ENCODE results near the gene ABCD4. TPM values are rescaled to one million over a fixed set of nuclear protein-coding genes. Genes with fewer than 3 reads are reported as not detected.

The ABCD4 gene
- total and polyA plus RNA-seq, 2 of the 4 experiments (the other 2 are of a cell fraction): 12.2 to 20.4 TPM

- ATAC-seq (ENCODE audit: low read depth) (no peak), DNase-seq (no peak)
- Histone ChIP-seq H4K20me1 (ENCODE audit: insufficient read depth, low read length) (peaks cover 15% of the 10 kb centered on the region; the same call in 1 of the 2 replicates), H2BK120ac (ENCODE audit: low read depth, low read length) (no peak overlapping the region), H3K4me1 (ENCODE audit: control insufficient read depth, insufficient read depth, low read length) (no peaks in the 10 kb centered on the region), H3K9ac (ENCODE audit: low read depth, low read length) (no peak overlapping the region), H3K18ac (ENCODE audit: low read depth, low read length) (no peak overlapping the region), H3K14ac (replicated peaks; ENCODE audit: low read depth, low read length) (no peak overlapping the region), H3K27ac (ENCODE audit: insufficient read depth, low read length) (no peak overlapping the region), H2AK9ac (replicated peaks; ENCODE audit: low read depth, low read length, poor library complexity) (no peak overlapping the region), H2BK5ac (ENCODE audit: low read depth, low read length, poor library complexity, severe bottlenecking) (no peak overlapping the region), H3K4me2 (ENCODE audit: low read depth, low read length) (no peak overlapping the region), H4K8ac (ENCODE audit: low read depth in 2 of 2, low read length in 2 of 2) (no peak overlapping the region), H3K4me3 (ENCODE audit: insufficient read depth, low read depth, low read length) (no peak overlapping the region), H2BK15ac (ENCODE audit: low read depth, low read length) (no peak overlapping the region), H2BK20ac (ENCODE audit: low read depth, low read length) (no peak overlapping the region), H2AFZ (replicated peaks; ENCODE audit: low read length, poor library complexity) (no peak overlapping the region), H3K79me1 (ENCODE audit: low read depth in 1 of 2, low read length in 2 of 2) (peaks cover 0 to 20% of the 10 kb centered on the region in 2 experiments; a peak in 2 of 4 replicates), H3K23ac (ENCODE audit: low read depth, low read length) (no peak overlapping the region), H4K5ac (ENCODE audit: low read depth, low read length) (no peak overlapping the region), H2AK5ac (ENCODE audit: low read depth, low read length) (no peak overlapping the region), H3K56ac (ENCODE audit: extremely low read depth, insufficient read depth, low read length) (no peak overlapping the region), H4K91ac (ENCODE audit: insufficient read depth, low read depth, low read length) (no peak overlapping the region), H3K9me3 (ENCODE audit: control insufficient read depth, insufficient read depth, low read length) (no peaks in the 10 kb centered on the region), H3K9me1 (ENCODE audit: insufficient read depth, low read length) (no peaks in the 10 kb centered on the region), H3K4ac (ENCODE audit: low read depth, low read length) (no peak overlapping the region), H3K36me3 (ENCODE audit: control insufficient read depth, insufficient read depth, low read length) (peaks cover 72% of the 10 kb centered on the region), H3K27me3 (ENCODE audit: control insufficient read depth, insufficient read depth, low read length) (no peaks in the 10 kb centered on the region)
- BruUV-seq (replicated peaks): no TSS peak
- POLR2A ChIA-PET (ENCODE audit: unreplicated experiment): interaction anchor here (0.6 kb wide), 1 partner anchor 33 kb away, joined by 4 read pairs; no protein-coding TSS in a partner anchor
- intact Hi-C loops (cut with micrococcal nuclease): no loop called here
- 81% methylated on average over 3 of the region's 5 CpGs; no CpG with 5 or more reads in 1 of the 2 experiments for WGBS, 2 experiments (ENCODE audit: extremely low coverage in 2 of 2, insufficient read length in 1 of 2)
- dilution Hi-C loops (cut with HindIII; ENCODE audit: low sequenced_read_pairs, unreplicated experiment): no loop called here
- TF ChIP-seq FOS (IDR thresholded peaks at IDR 0.05; ENCODE audit: low read depth, low read length): no peak
- CTCF ChIA-PET: no interaction called here
- in situ Hi-C loops (cut with MboI; ENCODE audit: low sequenced_read_pairs): no loop called here
Measured at GRCh38 chr14:74289801-74290200, 12.9 kb downstream of the ABCD4 start.

All from IMR-90 (cell line).